Activated naive CD8-positive, alpha-beta T cell treated with anti-CD3 and anti-CD28 coated beads, Interleukin-2, amount 50 U/mL, for 24 hours (primary cell): ENCODE results near the gene RPS27L.

ENCODE experiments used
- ATAC-seq: fragments of 150-1000 bp; cut with Tn5 transposase; one replicate; pipeline ENCODE4 v1.10.0; 2021
- DNase-seq: peaks from one replicate; pipeline ENCODE4 v3.0.0; 2021
- H3K27ac Mint-ChIP-seq: one replicate; pipeline ENCODE4 v1.8.0; 2021; ENCODE audit warnings: mild to moderate bottlenecking, mixed read lengths
- H3K27me3 Mint-ChIP-seq: one replicate; pipeline ENCODE4 v1.8.0; 2021; ENCODE audit warnings: mixed read lengths
- H3K36me3 Mint-ChIP-seq: one replicate; pipeline ENCODE4 v1.8.0; 2021; ENCODE audit warnings: low read depth, mixed read lengths
- H3K4me1 Mint-ChIP-seq: one replicate; pipeline ENCODE4 v1.8.0; 2021; ENCODE audit warnings: mixed read lengths
- H3K4me3 Mint-ChIP-seq: one replicate; pipeline ENCODE4 v1.8.0; 2021; ENCODE audit warnings: mild to moderate bottlenecking, moderate library complexity, mixed read lengths
- H3K9me3 Mint-ChIP-seq: one replicate; pipeline ENCODE4 v1.8.0; 2021; ENCODE audit warnings: mixed read lengths

Gene RPS27L

GRCh38 chr15:63172851-63173451, 15.7 kb upstream of the RPS27L start:
- H3K9me3 Mint-ChIP-seq = no peaks in the 10 kb centered on the region
- no peaks in the 10 kb centered on the region for H3K27me3 Mint-ChIP-seq
- H3K4me1 Mint-ChIP-seq = peaks cover 18% of the 10 kb centered on the region
- no peak for DNase-seq
- no peak for ATAC-seq
- H3K36me3 Mint-ChIP-seq = no peaks in the 10 kb centered on the region
- no peak overlapping the region for H3K27ac Mint-ChIP-seq
- no peak overlapping the region for H3K4me3 Mint-ChIP-seq

- H3K27me3 Mint-ChIP-seq = no peaks in the 10 kb centered on the region
- H3K4me1 Mint-ChIP-seq = peaks cover 12% of the 10 kb centered on the region
- H3K4me3 Mint-ChIP-seq = no peak overlapping the region
- no peak for DNase-seq
- H3K9me3 Mint-ChIP-seq = no peaks in the 10 kb centered on the region
- H3K27ac Mint-ChIP-seq = no peak overlapping the region
- ATAC-seq = no peak
- no peaks in the 10 kb centered on the region for H3K36me3 Mint-ChIP-seq
Observed at GRCh38 chr15:63172376-63172775, 15.1 kb upstream of the RPS27L start.

GRCh38 chr15:63169788-63170187, 12.5 kb upstream of the RPS27L start:
- ATAC-seq (no peak), DNase-seq (no peak)
- Mint-ChIP-seq H3K4me1 (peaks cover 6% of the 10 kb centered on the region), H3K9me3 (no peaks in the 10 kb centered on the region), H3K4me3 (no peak overlapping the region), H3K36me3 (no peaks in the 10 kb centered on the region), H3K27ac (no peak overlapping the region), H3K27me3 (no peaks in the 10 kb centered on the region)

- no peak for ATAC-seq
- peaks cover 7% of the 10 kb centered on the region for H3K4me1 Mint-ChIP-seq
- no peak overlapping the region for H3K4me3 Mint-ChIP-seq
- no peak for DNase-seq
- no peaks in the 10 kb centered on the region for H3K27me3 Mint-ChIP-seq
- no peaks in the 10 kb centered on the region for H3K9me3 Mint-ChIP-seq
- no peak overlapping the region for H3K27ac Mint-ChIP-seq
- H3K36me3 Mint-ChIP-seq = no peaks in the 10 kb centered on the region
Observed at GRCh38 chr15:63166219-63166618, 8.9 kb upstream of the RPS27L start.

GRCh38 chr15:63165166-63165859, 8.0 kb upstream of the RPS27L start:
- Mint-ChIP-seq H3K27ac (no peak overlapping the region), H3K9me3 (no peaks in the 10 kb centered on the region)
- ATAC-seq = no peak

GRCh38 chr15:63163217-63163616, 5.9 kb upstream of the RPS27L start:
- peaks cover 9% of the 10 kb centered on the region for H3K4me1 Mint-ChIP-seq
- no peaks in the 10 kb centered on the region for H3K27me3 Mint-ChIP-seq
- DNase-seq (no peak), ATAC-seq (no peak)
- H3K27ac Mint-ChIP-seq = no peak overlapping the region
- H3K9me3 Mint-ChIP-seq = no peaks in the 10 kb centered on the region
- H3K36me3 Mint-ChIP-seq = no peaks in the 10 kb centered on the region
- no peak overlapping the region for H3K4me3 Mint-ChIP-seq

More at GRCh38 chr15:63165166-63165859, 8.0 kb upstream of the RPS27L start:
- H3K27me3 Mint-ChIP-seq = no peaks in the 10 kb centered on the region
- DNase-seq = no peak
- H3K4me1 Mint-ChIP-seq = peaks cover 7% of the 10 kb centered on the region
- no peaks in the 10 kb centered on the region for H3K36me3 Mint-ChIP-seq
- H3K4me3 Mint-ChIP-seq = no peak overlapping the region

- ATAC-seq (no peak), DNase-seq (no peak)
- H3K27me3 Mint-ChIP-seq = no peaks in the 10 kb centered on the region
- no peaks in the 10 kb centered on the region for H3K36me3 Mint-ChIP-seq
- H3K27ac Mint-ChIP-seq = no peak overlapping the region
- H3K4me1 Mint-ChIP-seq = peaks cover 12% of the 10 kb centered on the region
- H3K4me3 Mint-ChIP-seq = no peak overlapping the region
- no peaks in the 10 kb centered on the region for H3K9me3 Mint-ChIP-seq
Observed at GRCh38 chr15:63160638-63161037, 3.4 kb upstream of the RPS27L start.

- ATAC-seq (no peak), DNase-seq (peak; percentile 36)
- Mint-ChIP-seq H3K4me1 (peaks cover 22% of the 10 kb centered on the region), H3K4me3 (peak overlapping the region; percentile 99), H3K9me3 (no peaks in the 10 kb centered on the region), H3K27me3 (no peaks in the 10 kb centered on the region), H3K36me3 (peaks cover 7% of the 10 kb centered on the region), H3K27ac (peak overlapping the region; percentile 83)
Observed at GRCh38 chr15:63157891-63158431, 684 bp upstream of the RPS27L start.

- ATAC-seq = no peak
- Mint-ChIP-seq H3K4me3 (peak overlapping the region; percentile 99), H3K27me3 (no peaks in the 10 kb centered on the region), H3K36me3 (peaks cover 13% of the 10 kb centered on the region), H3K27ac (peak overlapping the region; percentile 90), H3K9me3 (no peaks in the 10 kb centered on the region), H3K4me1 (peaks cover 22% of the 10 kb centered on the region)
- peak; percentile 24 for DNase-seq
Observed at GRCh38 chr15:63156755-63157117, 541 bp downstream of the RPS27L start.

GRCh38 chr15:63156086-63156710, 1.1 kb downstream of the RPS27L start:
- Mint-ChIP-seq H3K4me1 (peaks cover 24% of the 10 kb centered on the region), H3K27me3 (no peaks in the 10 kb centered on the region), H3K27ac (peak overlapping the region; percentile 90), H3K9me3 (no peaks in the 10 kb centered on the region), H3K36me3 (peaks cover 16% of the 10 kb centered on the region), H3K4me3 (peak overlapping the region; percentile 99)
- DNase-seq = no peak
- ATAC-seq = no peak

GRCh38 chr15:63155486-63155885, 1.8 kb downstream of the RPS27L start:
- H3K27me3 Mint-ChIP-seq = no peaks in the 10 kb centered on the region
- no peak for DNase-seq
- H3K27ac Mint-ChIP-seq = peak overlapping the region; percentile 46
- peak overlapping the region; percentile 99 for H3K4me3 Mint-ChIP-seq
- H3K36me3 Mint-ChIP-seq = peaks cover 16% of the 10 kb centered on the region
- no peak for ATAC-seq
- H3K9me3 Mint-ChIP-seq = no peaks in the 10 kb centered on the region
- peaks cover 24% of the 10 kb centered on the region for H3K4me1 Mint-ChIP-seq

GRCh38 chr15:63151665-63152064, 5.6 kb downstream of the RPS27L start:
- Mint-ChIP-seq H3K36me3 (peaks cover 25% of the 10 kb centered on the region), H3K9me3 (no peaks in the 10 kb centered on the region), H3K4me3 (no peak overlapping the region), H3K27me3 (no peaks in the 10 kb centered on the region), H3K4me1 (peaks cover 25% of the 10 kb centered on the region), H3K27ac (no peak overlapping the region)
- DNase-seq = no peak
- no peak for ATAC-seq

GRCh38 chr15:63146684-63147083, 10.6 kb downstream of the RPS27L start:
- peaks cover 26% of the 10 kb centered on the region for H3K36me3 Mint-ChIP-seq
- DNase-seq = no peak
- H3K27ac Mint-ChIP-seq = no peak overlapping the region

GRCh38 chr15:63145426-63145825, 11.9 kb downstream of the RPS27L start:
- H3K27ac Mint-ChIP-seq = no peak overlapping the region
- no peaks in the 10 kb centered on the region for H3K9me3 Mint-ChIP-seq

More at GRCh38 chr15:63146684-63147083, 10.6 kb downstream of the RPS27L start:
- Mint-ChIP-seq H3K4me1 (peaks cover 7% of the 10 kb centered on the region), H3K27me3 (no peaks in the 10 kb centered on the region), H3K4me3 (no peak overlapping the region), H3K9me3 (no peaks in the 10 kb centered on the region)
- no peak for ATAC-seq

GRCh38 chr15:63140936-63141335, 16.3 kb downstream of the RPS27L start:
- no peak for ATAC-seq

More at GRCh38 chr15:63145426-63145825, 11.9 kb downstream of the RPS27L start:
- ATAC-seq (no peak), DNase-seq (no peak)
- H3K4me3 Mint-ChIP-seq = no peak overlapping the region
- H3K36me3 Mint-ChIP-seq = peaks cover 27% of the 10 kb centered on the region
- H3K27me3 Mint-ChIP-seq = no peaks in the 10 kb centered on the region
- peaks cover 16% of the 10 kb centered on the region for H3K4me1 Mint-ChIP-seq

More at GRCh38 chr15:63140936-63141335, 16.3 kb downstream of the RPS27L start:
- peaks cover 18% of the 10 kb centered on the region for H3K36me3 Mint-ChIP-seq
- DNase-seq = no peak
- no peak overlapping the region for H3K27ac Mint-ChIP-seq
- H3K9me3 Mint-ChIP-seq = no peaks in the 10 kb centered on the region
- no peak overlapping the region for H3K4me3 Mint-ChIP-seq
- peaks cover 14% of the 10 kb centered on the region for H3K4me1 Mint-ChIP-seq
- H3K27me3 Mint-ChIP-seq = no peaks in the 10 kb centered on the region
